CD4-positive, alpha-beta T cell (primary cell): ENCODE measurements around the gene NARS2. TPM values are rescaled to one million over a fixed set of nuclear protein-coding genes. Genes with fewer than 3 reads are reported as not detected.

Experiments used
- ATAC-seq: fragments of 200-7000 bp; cut with Tn5 transposase; one replicate; pipeline ENCODE4 v1.10.0; 2022; ENCODE audit warnings: mild to moderate bottlenecking; ENCODE audit not compliant: poor library complexity
- CTCF ChIA-PET: fragments of 350-600 bp; sonication (Branson Sonifier 250); formaldehyde crosslinking; loops from one replicate; lab custom pipeline; 2021; ENCODE audit warnings: antibody characterized with exemption, inconsistent platforms; lab: Charles Lee
- POLR2A ChIA-PET: fragments of 350-600 bp; sonication (Branson Sonifier 250); formaldehyde crosslinking; loops from one replicate; lab custom pipeline; 2021; ENCODE audit warnings: antibody characterized with exemption, inconsistent platforms; lab: Charles Lee
- DNase-seq, 14 experiments: peaks; one replicate each; pipeline ENCODE4 v3.0.0-alpha.2; 2013 to 2020; ENCODE audit warnings: mixed read lengths in 2 of 14
- H3K27ac ChIP-seq, 2 donors: one replicate each; pipeline versions ENCODE4 v1.5.1 to v1.7.0; 2013; ENCODE audit warnings: low read length in 2 of 2, low read depth in 1 of 2, mild to moderate bottlenecking in 1 of 2
- H3K27me3 ChIP-seq, 2 experiments: 1 replicate in 1 of 2; 2 replicates in 1 of 2; pipeline versions ENCODE4 v1.6.1 to v1.7.0; 2013; ENCODE audit warnings: low read length in 2 of 2, control low read depth in 1 of 2, mild to moderate bottlenecking in 1 of 2, moderate library complexity in 1 of 2; ENCODE audit not compliant: insufficient read depth in 2 of 2, control insufficient read depth in 1 of 2
- H3K36me3 ChIP-seq: one replicate; pipeline ENCODE4 v1.6.1; 2013; ENCODE audit warnings: low read length, control low read depth; ENCODE audit not compliant: insufficient read depth
- H3K4me1 ChIP-seq: one replicate; pipeline ENCODE4 v1.6.1; 2013; ENCODE audit warnings: low read length, control low read depth; ENCODE audit not compliant: insufficient read depth
- H3K4me3 ChIP-seq: one replicate; pipeline ENCODE4 v1.5.1; 2013; ENCODE audit warnings: mild to moderate bottlenecking, low read length, moderate library complexity
- H3K9me3 ChIP-seq, 2 experiments: 1 replicate in 1 of 2; 2 replicates in 1 of 2; pipeline versions ENCODE4 v1.6.1 to v1.7.0; 2013; ENCODE audit warnings: low read length in 2 of 2, mild to moderate bottlenecking in 2 of 2, control low read depth in 1 of 2, moderate library complexity in 1 of 2; ENCODE audit not compliant: control insufficient read depth in 1 of 2, insufficient read depth in 1 of 2
- H3K27ac Mint-ChIP-seq: one replicate; pipeline ENCODE4 v1.8.0; 2020; ENCODE audit warnings: mixed read lengths
- H3K27me3 Mint-ChIP-seq: one replicate; pipeline ENCODE4 v1.8.0; 2021; ENCODE audit warnings: mixed read lengths
- H3K36me3 Mint-ChIP-seq: one replicate; pipeline ENCODE4 v1.8.0; 2021; ENCODE audit warnings: low read depth, mixed read lengths
- H3K4me1 Mint-ChIP-seq: one replicate; pipeline ENCODE4 v1.8.0; 2021; ENCODE audit warnings: low read depth, mixed read lengths
- H3K4me3 Mint-ChIP-seq: one replicate; pipeline ENCODE4 v1.8.0; 2020; ENCODE audit warnings: mild to moderate bottlenecking, mixed read lengths
- H3K9me3 Mint-ChIP-seq: one replicate; pipeline ENCODE4 v1.8.0; 2020; ENCODE audit warnings: mixed read lengths
- CTCF ChIP-seq: fragments of 200-600 bp; IDR thresholded peaks from one replicate; pipeline ENCODE4 v1.8.0; 2022; ENCODE audit warnings: antibody characterized with exemption, mild to moderate bottlenecking
- intact Hi-C, 2 experiments: fragments of 100-400 bp; cut with DNase I in 1 of 2; cut with micrococcal nuclease in 1 of 2; formaldehyde crosslinking; loops; one replicate each; pipeline versions ENCODE4 v1.15.1 to v1.9.0; 2023 to 2025; cut with DNase I, micrococcal nuclease
- total RNA-seq, 174 experiments: library from RNA in 2 of 174; stranded (reverse) in 2 of 174; gene quantifications; one replicate each; pipeline ENCODE4 v1.2.3 and lab custom pipeline; 2021 to 2026

NARS2 gene
- total RNA-seq, 2 experiments from 2014 or later: 8.7 to 9.3 TPM

GRCh38 chr11:78607696-78608095 is 33.0 kb upstream of the NARS2 start:
- Mint-ChIP-seq H3K4me1 (no peaks in the 10 kb centered on the region), H3K9me3 (no peaks in the 10 kb centered on the region), H3K4me3 (no peak overlapping the region), H3K27ac (no peak overlapping the region), H3K27me3 (peaks cover 8% of the 10 kb centered on the region), H3K36me3 (no peaks in the 10 kb centered on the region)
- Histone ChIP-seq H3K4me1 (no peaks in the 10 kb centered on the region), H3K27me3 (peaks cover 3 to 4% of the 10 kb centered on the region in 2 experiments), H3K4me3 (no peak overlapping the region), H3K27ac (no peak overlapping the region), H3K36me3 (no peaks in the 10 kb centered on the region), H3K9me3 (peaks cover 0 to 8% of the 10 kb centered on the region in 2 experiments)
- CTCF ChIA-PET: no interaction called here
- no peak for TF ChIP-seq CTCF
- ATAC-seq: no peak
- POLR2A ChIA-PET: no interaction called here
- DNase-seq: no peak
- intact Hi-C loops: no loop called here

- no peaks in the 10 kb centered on the region for H3K4me1 ChIP-seq
- ChIA-PET CTCF (no interaction called here), POLR2A (no interaction called here)
- Mint-ChIP-seq H3K27me3 (peaks cover 14% of the 10 kb centered on the region), H3K4me3 (no peak overlapping the region), H3K9me3 (no peaks in the 10 kb centered on the region), H3K27ac (no peak overlapping the region), H3K36me3 (no peaks in the 10 kb centered on the region), H3K4me1 (no peaks in the 10 kb centered on the region)
- H3K4me3 ChIP-seq: no peak overlapping the region
- peaks cover 0 to 10% of the 10 kb centered on the region in 2 experiments for H3K9me3 ChIP-seq
- TF ChIP-seq CTCF: no peak
- DNase-seq: no peak
- H3K27me3 ChIP-seq: peaks cover 3 to 4% of the 10 kb centered on the region in 2 experiments
- intact Hi-C loops: no loop called here
- no peak overlapping the region for H3K27ac ChIP-seq
- no peak for ATAC-seq
- H3K36me3 ChIP-seq: no peaks in the 10 kb centered on the region
These were observed 32.0 kb upstream of the NARS2 start for GRCh38 chr11:78606667-78607066.

GRCh38 chr11:78605296-78605695 is 30.6 kb upstream of the NARS2 start:
- intact Hi-C loops: no loop called here
- H3K9me3 ChIP-seq: peaks cover 0 to 10% of the 10 kb centered on the region in 2 experiments
- H3K4me3 ChIP-seq: no peak overlapping the region
- no peak overlapping the region for H3K27ac ChIP-seq
- DNase-seq (no peak), ATAC-seq (no peak)
- Mint-ChIP-seq H3K27me3 (peaks cover 20% of the 10 kb centered on the region), H3K4me1 (no peaks in the 10 kb centered on the region), H3K4me3 (no peak overlapping the region), H3K27ac (no peak overlapping the region), H3K36me3 (no peaks in the 10 kb centered on the region), H3K9me3 (no peaks in the 10 kb centered on the region)
- no peak for TF ChIP-seq CTCF
- no peaks in the 10 kb centered on the region for H3K36me3 ChIP-seq
- CTCF ChIA-PET: no interaction called here
- POLR2A ChIA-PET: no interaction called here
- H3K4me1 ChIP-seq: no peaks in the 10 kb centered on the region
- peaks cover 3 to 4% of the 10 kb centered on the region in 2 experiments for H3K27me3 ChIP-seq
